Caco-2 (cell line): Measurements from ENCODE around the gene RGS13. TPM values are rescaled to one million over a fixed set of nuclear protein-coding genes. Genes with fewer than 3 reads are reported as not detected.

Experiments
- BruUV-seq: library from RNA; stranded (reverse); fragments of 400-500 nt; replicated peaks from 2 replicates; lab custom pipeline; 2021; lab: Mats Ljungman, UMichigan
- CTCF ChIA-PET: fragments of 300-600 bp; sonication (Branson Sonifier 250); formaldehyde crosslinking; loops from one replicate; lab custom pipeline; 2022; ENCODE audit warnings: antibody characterized with exemption; lab: Charles Lee
- POLR2A ChIA-PET: fragments of 300-600 bp; sonication (Branson Sonifier 250); formaldehyde crosslinking; loops from one replicate; lab custom pipeline; 2022; ENCODE audit warnings: antibody characterized with exemption; lab: Charles Lee
- DNase-seq, 2 experiments: peaks; one replicate each; pipeline versions ENCODE4 v3.0.0 to v3.0.0-alpha.2; 2020 to 2022
- H3K27me3 ChIP-seq: replicated peaks from 2 replicates; pipeline ENCODE4 v1.6.0; 2011; ENCODE audit warnings: low read length; ENCODE audit not compliant: control insufficient read depth, insufficient read depth
- H3K36me3 ChIP-seq: 2 replicates; pipeline ENCODE4 v1.5.1; 2011; ENCODE audit warnings: low read length; ENCODE audit not compliant: control insufficient read depth, insufficient read depth
- H3K4me1 ChIP-seq: fragments of 250-450 bp; sonication (Bioruptor Pico); 2 replicates; pipeline ENCODE4 v1.5.1; 2020; ENCODE audit warnings: mild to moderate bottlenecking
- H3K4me3 ChIP-seq: 2 replicates; pipeline ENCODE4 v1.5.1; 2011; ENCODE audit warnings: low read depth, mild to moderate bottlenecking, control low read depth, low read length
- H3K9me3 ChIP-seq: fragments of 250-450 bp; sonication (Bioruptor Pico); 2 replicates; pipeline ENCODE4 v1.5.1; 2020; ENCODE audit warnings: mild to moderate bottlenecking, moderate library complexity
- H3K27ac Mint-ChIP-seq: one replicate; pipeline ENCODE4 v1.8.0; 2022; ENCODE audit warnings: mixed read lengths; ENCODE audit not compliant: unreplicated experiment
- H3K27me3 Mint-ChIP-seq: one replicate; pipeline ENCODE4 v1.8.0; 2022; ENCODE audit warnings: mixed read lengths; ENCODE audit not compliant: insufficient read depth, unreplicated experiment
- H3K36me3 Mint-ChIP-seq: one replicate; pipeline ENCODE4 v1.8.0; 2022; ENCODE audit warnings: mild to moderate bottlenecking, mixed read lengths; ENCODE audit not compliant: insufficient read depth, unreplicated experiment
- H3K4me1 Mint-ChIP-seq: one replicate; pipeline ENCODE4 v1.8.0; 2022; ENCODE audit warnings: low read depth, mixed read lengths; ENCODE audit not compliant: unreplicated experiment
- H3K4me3 Mint-ChIP-seq: one replicate; pipeline ENCODE4 v1.8.0; 2022; ENCODE audit warnings: mild to moderate bottlenecking, moderate library complexity, mixed read lengths; ENCODE audit not compliant: unreplicated experiment
- H3K9me3 Mint-ChIP-seq: one replicate; pipeline ENCODE4 v1.8.0; 2022; ENCODE audit warnings: mixed read lengths; ENCODE audit not compliant: unreplicated experiment
- intact Hi-C: fragments of 100-400 bp; cut with micrococcal nuclease; formaldehyde crosslinking; loops from one replicate; pipeline ENCODE4 v1.10.0; 2022; ENCODE audit not compliant: unreplicated experiment
- total RNA-seq: library from RNA; stranded (reverse); gene quantifications from 2 replicates; pipeline ENCODE4 v1.2.3, GENCODE V29; 2022
- TF ChIP-seq, protein P1 (sequence below), 2 experiments: fragments of 200-600 bp in 1 of 2; IDR thresholded peaks; 1 replicate in 1 of 2; 2 replicates in 1 of 2; pipeline versions ENCODE4 v1.5.1 to v1.8.0; 2011 to 2022; ENCODE audit warnings: antibody characterized with exemption in 1 of 2, control low read depth in 1 of 2, inconsistent platforms in 1 of 2, low read depth in 1 of 2, low read length in 1 of 2, mild to moderate bottlenecking in 1 of 2, moderate library complexity in 1 of 2; ENCODE audit not compliant: insufficient read depth in 1 of 2, severe bottlenecking in 1 of 2, unreplicated experiment in 1 of 2

Gene RGS13
- total RNA-seq, 1 experiment from 2014 or later, result not detected

DNA sequence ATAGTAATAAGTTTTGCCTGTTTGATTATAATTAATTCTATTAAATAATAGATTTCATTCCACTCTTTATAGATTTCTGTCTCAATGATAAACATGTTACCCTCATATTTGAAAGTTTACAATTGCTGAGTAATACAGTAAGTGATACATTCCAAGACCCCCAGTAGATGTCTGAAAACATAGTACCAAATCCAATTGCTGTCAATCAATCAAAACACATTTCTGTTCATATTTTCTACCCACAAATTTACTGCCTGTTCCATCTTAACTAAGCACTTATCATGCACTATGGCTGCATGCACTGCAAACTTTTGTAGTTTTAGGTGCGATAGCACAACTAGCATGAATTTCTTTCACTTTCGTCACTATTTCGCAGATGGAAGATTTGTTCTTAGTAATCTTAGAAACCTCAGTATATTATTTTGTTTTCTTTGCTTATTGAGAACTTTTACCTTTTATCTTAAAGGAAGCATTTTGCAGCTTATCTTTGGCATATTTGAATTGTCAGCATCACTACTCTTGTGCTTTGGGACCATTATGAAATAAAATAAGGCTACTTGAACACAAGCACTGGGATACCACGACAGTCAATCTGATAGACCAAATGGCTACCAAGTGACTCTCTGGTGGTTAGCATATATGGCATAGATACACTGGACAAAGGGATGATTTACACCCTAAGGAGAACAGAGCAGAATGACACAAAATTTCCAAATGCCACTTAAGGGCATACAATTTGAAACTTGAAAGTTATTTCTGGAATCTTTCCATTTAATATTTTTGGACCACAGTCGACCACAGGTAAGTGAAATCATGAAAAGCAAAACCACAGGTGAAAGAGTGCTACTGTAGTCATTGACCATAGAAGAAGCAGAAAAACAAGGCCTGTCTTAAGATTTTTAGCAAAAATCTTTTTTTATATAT, 67.6 kb downstream of the RGS13 start:
- intact Hi-C loops, result loop anchor here (5.0 kb wide), 2 partner anchors 104 to 304 kb away; partner anchors contain the start of gene RGS2
- no TSS peak for BruUV-seq
- DNase-seq, result no peak
- Histone ChIP-seq H3K4me3 (no peak overlapping the region), H3K9me3 (no peaks in the 10 kb centered on the region), H3K4me1 (peaks cover 34% of the 10 kb centered on the region), H3K27me3 (no peaks in the 10 kb centered on the region), H3K36me3 (no peaks in the 10 kb centered on the region)
- Mint-ChIP-seq H3K4me3 (no peak overlapping the region), H3K9me3 (no peaks in the 10 kb centered on the region), H3K4me1 (no peaks in the 10 kb centered on the region), H3K27ac (no peak overlapping the region), H3K36me3 (no peaks in the 10 kb centered on the region), H3K27me3 (no peaks in the 10 kb centered on the region)
- TF ChIP-seq, protein P1, sequence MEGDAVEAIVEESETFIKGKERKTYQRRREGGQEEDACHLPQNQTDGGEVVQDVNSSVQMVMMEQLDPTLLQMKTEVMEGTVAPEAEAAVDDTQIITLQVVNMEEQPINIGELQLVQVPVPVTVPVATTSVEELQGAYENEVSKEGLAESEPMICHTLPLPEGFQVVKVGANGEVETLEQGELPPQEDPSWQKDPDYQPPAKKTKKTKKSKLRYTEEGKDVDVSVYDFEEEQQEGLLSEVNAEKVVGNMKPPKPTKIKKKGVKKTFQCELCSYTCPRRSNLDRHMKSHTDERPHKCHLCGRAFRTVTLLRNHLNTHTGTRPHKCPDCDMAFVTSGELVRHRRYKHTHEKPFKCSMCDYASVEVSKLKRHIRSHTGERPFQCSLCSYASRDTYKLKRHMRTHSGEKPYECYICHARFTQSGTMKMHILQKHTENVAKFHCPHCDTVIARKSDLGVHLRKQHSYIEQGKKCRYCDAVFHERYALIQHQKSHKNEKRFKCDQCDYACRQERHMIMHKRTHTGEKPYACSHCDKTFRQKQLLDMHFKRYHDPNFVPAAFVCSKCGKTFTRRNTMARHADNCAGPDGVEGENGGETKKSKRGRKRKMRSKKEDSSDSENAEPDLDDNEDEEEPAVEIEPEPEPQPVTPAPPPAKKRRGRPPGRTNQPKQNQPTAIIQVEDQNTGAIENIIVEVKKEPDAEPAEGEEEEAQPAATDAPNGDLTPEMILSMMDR (IDR thresholded peaks at IDR 0.05; ENCODE audit: insufficient read depth in 1 of 2, low read depth in 1 of 2, low read length in 1 of 2, severe bottlenecking in 1 of 2, unreplicated experiment in 1 of 2), result no peak
- CTCF ChIA-PET, result no interaction called here
- POLR2A ChIA-PET, result no interaction called here

DNA sequence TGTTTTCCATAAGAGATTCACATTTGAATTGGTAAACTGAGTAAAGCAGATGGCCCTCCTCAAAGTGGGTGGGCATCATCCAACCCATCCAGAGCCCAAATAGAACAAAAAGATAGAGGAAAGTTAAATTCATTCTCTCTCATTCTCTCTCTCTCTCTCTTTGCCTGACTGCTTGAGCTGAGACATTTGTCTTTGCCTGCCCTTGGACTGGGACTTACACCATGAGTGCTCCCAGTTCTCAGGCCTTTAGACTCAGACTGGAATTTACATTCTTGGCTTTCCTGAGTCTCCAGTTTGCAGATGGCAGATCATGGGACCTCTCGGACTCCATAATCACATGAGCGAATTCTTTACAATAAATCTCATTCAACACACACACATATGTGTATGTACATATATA, 69.6 kb downstream of the RGS13 start:
- CTCF ChIA-PET, result no interaction called here
- BruUV-seq, result no TSS peak
- no peak overlapping the region for H3K4me3 ChIP-seq
- no peaks in the 10 kb centered on the region for H3K36me3 ChIP-seq
- H3K4me1 ChIP-seq, result peaks cover 24% of the 10 kb centered on the region
- Mint-ChIP-seq H3K9me3 (no peaks in the 10 kb centered on the region), H3K36me3 (no peaks in the 10 kb centered on the region), H3K27me3 (no peaks in the 10 kb centered on the region), H3K4me1 (no peaks in the 10 kb centered on the region), H3K27ac (no peak overlapping the region), H3K4me3 (no peak overlapping the region)
- intact Hi-C loops, result no loop called here
- no peaks in the 10 kb centered on the region for H3K9me3 ChIP-seq
- TF ChIP-seq, protein P1 (IDR thresholded peaks at IDR 0.05; ENCODE audit: insufficient read depth in 1 of 2, low read depth in 1 of 2, low read length in 1 of 2, severe bottlenecking in 1 of 2, unreplicated experiment in 1 of 2), result no peak
- no peaks in the 10 kb centered on the region for H3K27me3 ChIP-seq
- no peak for DNase-seq
- POLR2A ChIA-PET, result no interaction called here

DNA sequence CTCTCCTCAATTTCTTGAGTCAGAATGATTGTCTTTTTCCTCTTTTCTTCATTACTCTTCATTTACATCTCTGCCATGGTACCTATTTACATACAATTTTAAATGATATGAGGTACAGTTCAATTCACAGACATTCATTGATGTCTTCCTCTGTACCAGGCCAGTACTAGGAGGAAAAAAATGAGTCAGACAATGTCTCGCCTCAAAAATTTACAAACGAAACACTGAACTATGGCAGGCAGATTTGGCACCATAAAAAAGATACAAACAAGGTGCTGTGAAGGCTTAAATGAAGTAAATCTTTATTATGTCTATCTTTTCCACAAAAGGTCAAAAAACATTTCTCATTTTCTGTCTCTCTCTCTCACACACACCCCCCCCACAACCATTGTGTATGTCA, 71.0 kb downstream of the RGS13 start:
- DNase-seq, result no peak
- Mint-ChIP-seq H3K27me3 (no peaks in the 10 kb centered on the region), H3K9me3 (no peaks in the 10 kb centered on the region), H3K27ac (no peak overlapping the region), H3K4me3 (no peak overlapping the region), H3K4me1 (no peaks in the 10 kb centered on the region), H3K36me3 (no peaks in the 10 kb centered on the region)
- Histone ChIP-seq H3K4me1 (peaks cover 10% of the 10 kb centered on the region), H3K4me3 (no peak overlapping the region), H3K9me3 (no peaks in the 10 kb centered on the region), H3K36me3 (no peaks in the 10 kb centered on the region), H3K27me3 (no peaks in the 10 kb centered on the region)
- BruUV-seq, result no TSS peak
- POLR2A ChIA-PET, result no interaction called here
- CTCF ChIA-PET, result no interaction called here
- intact Hi-C loops, result no loop called here
- TF ChIP-seq, protein P1 (IDR thresholded peaks at IDR 0.05; ENCODE audit: insufficient read depth in 1 of 2, low read depth in 1 of 2, low read length in 1 of 2, severe bottlenecking in 1 of 2, unreplicated experiment in 1 of 2), result no peak
